T47D (cell line): ENCODE results near the gene ANKH.

Source experiments
- DNase-seq, 2 experiments: peaks; one replicate each; pipeline versions ENCODE4 v3.0.0 to v3.0.0-alpha.2; 2011 to 2012; ENCODE audit warnings: low read depth in 1 of 2, low spot score in 1 of 2
- JUND ChIP-seq: IDR thresholded peaks from 2 replicates; pipeline ENCODE4 v1.6.1; 2012; ENCODE audit warnings: low read depth
- in situ Hi-C: cut with HindIII; loops from 2 replicates; pipeline ENCODE4 v1.10.0; 2016; ENCODE audit warnings: low sequenced_read_pairs, low pct_unique_long_range_greater_than_20kb

Gene ANKH

DNA sequence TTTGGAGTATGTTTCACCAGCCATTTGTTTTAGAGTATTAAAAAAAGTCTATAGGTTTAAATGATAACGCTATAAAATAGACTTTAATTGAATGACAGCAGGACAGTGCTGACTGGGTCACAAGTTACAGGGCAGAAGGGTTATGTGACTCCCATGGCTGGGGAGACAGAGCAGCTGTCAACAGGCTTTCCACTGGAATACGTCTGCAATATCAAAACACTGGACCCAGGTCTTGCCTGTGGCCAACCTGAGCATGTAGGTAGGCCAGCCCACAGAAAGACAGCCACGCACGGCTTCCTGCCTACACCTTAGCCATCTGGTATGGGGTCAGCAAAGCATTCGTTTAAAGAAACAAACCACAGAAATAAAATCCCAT is 126.4 kb downstream of the ANKH start:
- DNase-seq = no peak
- TF ChIP-seq JUND = no peak
- in situ Hi-C loops = no loop called here

DNA sequence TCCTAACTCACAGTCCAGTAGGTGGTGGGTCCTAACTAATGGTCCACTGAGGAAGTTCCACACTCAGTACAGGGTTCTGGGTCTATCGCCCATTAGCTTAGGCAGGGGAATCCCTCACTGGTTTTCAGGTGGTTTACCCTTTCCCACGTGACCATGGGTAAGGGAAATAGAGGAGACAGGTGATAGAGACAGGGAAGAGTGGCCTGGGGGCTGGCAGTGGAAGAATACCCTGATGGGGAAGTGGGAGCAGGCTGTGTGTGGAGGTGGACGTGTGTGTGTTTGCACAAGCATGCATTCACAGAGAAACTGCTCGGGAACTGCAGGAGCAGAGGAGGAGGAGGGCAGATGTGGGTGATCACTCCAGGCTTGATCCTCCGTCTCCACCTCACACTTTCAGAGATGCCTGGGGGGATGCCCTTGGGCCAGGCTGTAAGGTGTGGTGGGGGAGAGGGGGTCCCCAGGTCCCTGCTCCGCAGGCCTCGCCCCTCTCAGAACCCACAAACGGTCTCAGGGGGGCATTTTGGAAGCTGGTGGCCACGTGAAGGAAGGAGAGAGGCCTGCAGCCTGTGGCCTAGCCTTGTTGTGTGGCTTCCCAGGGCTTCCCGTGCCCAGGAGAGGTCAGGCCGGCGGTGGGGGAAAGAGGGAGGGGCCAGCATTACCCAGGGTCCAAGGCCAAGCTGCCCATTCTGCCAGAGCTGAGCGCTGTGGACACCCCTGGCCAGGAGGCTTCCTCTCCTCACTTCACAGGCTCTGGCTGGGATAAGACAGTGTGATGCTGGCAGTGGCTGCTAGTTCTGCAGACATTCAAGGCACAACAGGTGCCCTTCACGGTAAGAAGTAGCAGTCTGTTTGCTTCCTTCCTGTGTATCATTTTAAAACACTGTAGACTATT is 127.0 kb downstream of the ANKH start:
- no peak for DNase-seq
- no peak for TF ChIP-seq JUND
- in situ Hi-C loops = no loop called here

DNA sequence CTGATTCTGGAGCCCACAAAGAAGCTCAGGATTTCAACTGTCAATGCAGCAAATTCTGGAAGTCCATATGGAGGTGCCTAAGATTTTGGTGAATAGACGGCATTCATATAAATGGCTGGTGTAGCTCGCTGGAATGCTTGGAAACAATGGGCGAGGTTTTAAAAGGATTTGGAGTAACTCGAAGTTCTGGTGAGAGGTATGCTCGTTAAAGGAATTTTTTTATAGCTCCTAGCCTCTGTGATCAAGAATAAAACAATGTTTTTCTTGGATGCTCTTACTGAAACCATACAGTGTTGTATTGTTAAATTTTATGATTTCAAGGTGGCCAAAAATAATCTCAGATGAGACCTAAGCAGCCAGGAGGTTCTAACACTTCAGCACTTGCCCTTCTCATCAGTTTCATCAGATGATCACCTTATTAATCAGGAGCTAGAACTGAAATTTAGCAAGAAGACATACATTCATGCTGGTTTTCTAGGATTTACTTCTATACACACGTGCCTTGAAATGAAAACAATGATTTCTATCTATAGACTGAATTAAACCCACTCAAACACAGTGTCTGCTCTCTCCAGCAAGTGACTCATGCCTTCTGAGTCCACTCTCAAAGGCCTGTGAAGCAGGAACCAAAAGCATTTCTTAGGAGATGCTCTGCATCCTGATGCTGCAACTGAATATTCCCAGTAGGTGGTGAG is 127.8 kb downstream of the ANKH start:
- TF ChIP-seq JUND = no peak
- DNase-seq = no peak
- in situ Hi-C loops = no loop called here

DNA sequence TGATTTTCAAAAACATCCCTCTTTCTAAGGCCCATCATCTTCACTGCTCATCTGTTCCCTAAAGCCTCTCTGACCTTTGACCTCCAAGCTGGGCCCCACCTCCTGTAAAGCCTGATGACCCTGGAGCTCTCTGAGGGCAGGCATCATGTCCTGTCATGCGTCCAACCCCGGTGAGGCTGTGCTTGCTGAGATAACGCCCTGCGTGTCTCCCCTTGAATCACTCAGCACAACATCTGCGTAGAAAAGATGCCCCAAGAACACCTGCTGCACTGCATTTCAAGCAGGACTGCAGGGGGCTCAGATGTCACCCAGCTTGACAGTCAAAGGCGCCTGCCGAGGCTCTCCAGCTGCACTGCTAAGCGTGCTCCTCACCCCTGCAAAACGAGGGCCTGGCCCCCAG is 129.1 kb downstream of the ANKH start:
- DNase-seq = no peak
- no peak for TF ChIP-seq JUND
- in situ Hi-C loops = no loop called here

DNA sequence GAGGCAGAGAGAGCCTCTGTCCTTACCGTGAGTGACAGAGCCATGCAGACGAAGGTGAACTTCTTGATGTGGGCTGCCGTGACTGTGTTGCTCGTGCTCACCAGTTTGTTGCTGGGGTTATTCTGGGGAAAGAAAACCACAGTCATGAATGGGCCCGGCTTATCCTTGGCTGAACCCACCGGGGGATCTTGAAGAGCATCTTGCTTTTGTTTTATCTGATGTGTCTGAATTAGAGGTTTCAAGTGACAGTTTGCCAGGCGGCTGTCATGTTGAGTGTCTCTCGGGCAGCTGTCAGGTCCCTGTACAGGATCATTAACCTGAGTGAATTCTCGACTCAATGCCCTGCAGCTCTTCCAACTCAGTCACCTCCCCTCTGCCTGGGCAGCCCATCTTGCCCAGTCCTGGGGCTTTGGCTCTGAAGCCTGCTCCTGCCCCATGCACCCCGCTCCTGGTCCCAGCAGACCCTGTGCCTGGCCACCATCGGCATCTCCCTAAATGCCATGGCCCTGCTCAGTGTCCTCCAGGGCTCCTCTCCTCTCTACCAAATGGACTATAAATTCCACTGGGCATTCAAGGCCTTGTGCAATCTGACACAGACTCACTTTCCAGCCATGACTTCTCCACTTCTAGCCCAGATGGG is 129.7 kb downstream of the ANKH start:
- no peak for TF ChIP-seq JUND
- in situ Hi-C loops = no loop called here
- no peak for DNase-seq

DNA sequence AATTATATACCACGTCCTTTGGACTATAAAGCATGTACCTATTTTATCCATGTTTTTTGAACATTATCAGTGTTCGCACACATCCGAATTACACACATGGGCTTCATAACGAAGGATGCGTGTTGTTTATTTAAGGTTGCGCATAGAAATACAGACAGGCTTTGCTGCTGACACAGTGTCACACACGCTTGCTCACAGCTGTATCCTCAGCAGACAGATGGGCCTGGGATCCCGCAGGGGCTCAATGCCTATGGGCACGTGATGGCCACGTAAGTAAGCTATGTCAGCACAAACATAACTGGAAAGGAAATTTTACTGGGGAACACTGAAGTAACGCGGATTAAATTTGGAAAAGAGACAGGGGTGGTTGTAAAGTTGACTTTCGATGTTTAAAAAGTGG is 130.4 kb downstream of the ANKH start:
- TF ChIP-seq JUND = no peak
- in situ Hi-C loops = no loop called here
- no peak for DNase-seq

DNA sequence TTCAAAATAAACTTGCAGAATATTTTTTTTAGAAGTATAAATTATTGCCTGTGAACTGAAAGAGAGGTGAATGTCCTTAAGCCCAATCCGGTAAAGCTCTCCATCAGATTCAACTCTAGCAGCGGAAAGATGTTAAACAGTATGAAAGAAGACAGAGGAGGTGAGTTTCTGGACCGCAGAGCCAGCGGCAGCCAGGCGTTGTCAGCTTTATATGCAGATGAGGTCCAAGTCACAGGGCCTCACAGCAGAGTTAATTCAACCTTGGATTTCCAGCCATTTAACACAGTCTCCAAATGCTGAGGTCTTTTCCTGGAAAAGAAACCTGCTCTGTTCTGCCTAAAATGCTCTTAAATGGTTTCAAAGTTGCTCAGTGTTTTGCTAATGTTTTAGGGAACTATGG is 131.6 kb downstream of the ANKH start:
- no peak for TF ChIP-seq JUND
- in situ Hi-C loops = no loop called here
- DNase-seq = no peak

DNA sequence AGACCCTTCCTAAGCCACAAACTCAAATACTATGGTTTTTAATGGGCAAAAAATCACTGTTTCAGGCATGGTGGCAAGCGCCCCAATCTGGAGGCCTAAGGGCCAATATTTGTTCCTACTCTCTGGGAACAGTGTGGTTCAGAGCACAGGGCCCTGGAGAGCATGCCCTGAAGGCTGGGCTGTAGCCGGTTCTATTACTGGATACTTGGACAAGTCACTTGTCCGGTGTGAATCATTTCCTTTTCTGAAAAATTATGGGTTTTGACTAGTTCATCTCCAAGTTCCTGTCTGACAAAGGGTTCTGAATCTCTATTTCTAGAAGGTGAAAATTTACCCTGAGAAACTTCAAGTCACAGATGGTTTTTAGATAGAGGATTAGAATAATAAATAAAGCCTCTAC is 132.0 kb downstream of the ANKH start:
- in situ Hi-C loops = no loop called here
- no peak for DNase-seq
- no peak for TF ChIP-seq JUND

DNA sequence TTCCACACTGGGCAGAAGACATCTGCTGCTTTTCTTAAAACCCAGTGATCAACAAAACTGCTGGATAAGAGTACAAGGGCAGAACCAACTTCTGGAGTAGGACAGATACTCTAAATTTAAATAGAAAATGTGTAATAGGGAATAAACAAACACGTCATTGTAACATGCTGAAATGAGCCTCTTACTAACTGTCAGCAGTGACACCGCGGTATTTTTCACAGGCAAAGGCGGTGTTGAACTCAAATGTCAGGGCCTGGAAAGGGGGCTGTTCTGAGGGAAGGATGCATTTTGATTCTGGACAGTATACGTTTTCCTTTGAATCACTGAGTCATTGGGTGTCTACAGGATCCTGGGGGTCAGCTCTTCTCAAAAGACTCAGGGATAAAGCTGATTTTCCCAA is 133.5 kb downstream of the ANKH start:
- in situ Hi-C loops = no loop called here
- no peak for DNase-seq
- TF ChIP-seq JUND = no peak

DNA sequence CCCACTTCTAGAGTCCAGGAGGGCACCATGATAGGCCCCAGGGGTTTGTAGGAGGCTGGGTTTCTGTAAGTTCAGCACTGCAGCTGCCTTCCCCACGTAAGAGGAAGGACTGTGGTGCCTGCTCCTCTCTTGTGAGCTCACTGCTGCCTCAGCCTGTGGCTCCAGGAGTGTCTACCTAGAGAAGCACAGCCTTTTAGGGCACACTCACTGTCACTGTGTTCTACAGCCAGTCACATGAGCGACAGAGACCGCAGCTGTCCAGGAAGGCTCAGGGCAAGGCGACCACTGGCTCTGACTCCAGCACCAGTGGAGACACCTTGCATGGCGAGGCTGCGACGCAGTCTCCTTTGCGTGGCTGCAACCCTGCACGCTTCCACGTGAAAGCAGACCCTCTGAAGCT is 134.3 kb downstream of the ANKH start:
- no peak for DNase-seq
- TF ChIP-seq JUND = no peak
- in situ Hi-C loops = no loop called here

DNA sequence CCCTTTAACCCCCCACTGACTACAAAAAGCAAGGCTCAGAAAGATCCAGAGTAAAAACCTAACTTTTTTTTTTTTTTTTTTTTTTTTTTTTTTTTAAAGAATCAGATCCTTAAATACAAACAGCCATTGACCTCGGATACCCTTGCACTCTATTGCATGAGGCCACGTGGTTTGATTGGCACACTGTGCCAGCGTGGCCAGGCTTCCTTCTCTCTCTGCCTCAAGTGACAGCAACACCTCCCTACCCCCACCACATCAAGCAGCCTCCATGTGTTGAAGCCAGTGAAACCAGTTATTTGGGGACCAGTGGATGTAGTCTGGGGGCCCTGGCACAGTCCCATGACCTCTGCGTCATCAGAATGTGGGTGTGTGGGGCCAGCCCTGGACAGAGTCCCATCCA is 135.6 kb downstream of the ANKH start:
- no peak for TF ChIP-seq JUND
- in situ Hi-C loops = no loop called here
- no peak for DNase-seq

DNA sequence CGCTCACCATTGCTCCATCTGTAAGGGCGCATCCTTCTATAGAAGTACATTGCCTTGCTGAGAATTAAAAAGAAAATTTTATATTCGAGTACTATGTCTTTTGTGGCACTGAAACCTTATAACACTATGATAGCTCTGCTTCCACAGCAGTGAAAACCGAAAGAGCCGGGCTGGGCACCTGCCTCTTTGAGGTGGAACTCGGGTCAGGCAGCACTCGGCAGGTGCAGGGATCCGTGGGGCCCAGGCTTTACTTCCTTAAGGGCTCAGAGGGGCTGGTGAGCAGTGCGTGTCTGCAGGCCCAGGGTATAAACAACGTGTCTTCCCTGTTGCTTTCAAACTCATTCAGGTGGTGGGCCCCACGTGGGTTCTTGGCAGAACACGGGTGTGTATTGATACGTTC is 137.2 kb downstream of the ANKH start:
- in situ Hi-C loops = no loop called here
- no peak for TF ChIP-seq JUND
- no peak for DNase-seq

DNA sequence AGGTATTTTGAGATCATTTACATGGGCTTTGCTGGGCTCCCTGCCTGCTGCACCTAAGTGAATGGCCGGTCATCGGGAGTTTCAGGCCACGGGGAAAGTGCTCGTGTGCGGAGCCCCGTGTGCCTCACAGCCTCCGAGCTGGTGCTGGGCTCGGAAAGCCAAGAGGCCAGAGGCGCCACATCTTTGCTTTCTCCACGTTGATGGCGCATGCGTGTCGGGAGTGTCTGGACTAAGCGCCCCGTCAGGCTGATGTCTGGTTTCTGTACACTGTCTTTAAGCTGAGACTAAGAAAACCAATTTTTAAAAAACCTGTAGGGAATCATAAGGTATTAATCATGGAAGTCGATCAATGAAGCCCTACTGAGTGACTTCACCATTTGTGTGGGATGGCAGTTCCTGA is 137.9 kb downstream of the ANKH start:
- in situ Hi-C loops = no loop called here
- DNase-seq = no peak
- TF ChIP-seq JUND = no peak
